SH-SY5Y (cell line): Measurements from ENCODE around the gene TMEM109.

Experiments
- GATA2 ChIP-seq: IDR thresholded peaks from 2 replicates; pipeline ENCODE4 v1.6.1; 2011; ENCODE audit warnings: mild to moderate bottlenecking, low read depth, low read length
- GATA3 ChIP-seq: IDR thresholded peaks from 2 replicates; pipeline ENCODE4 v1.6.1; 2011; ENCODE audit warnings: low read depth, mild to moderate bottlenecking, low read length, moderate library complexity

GRCh38 chr11:60906132-60906972, 7.6 kb upstream of the TMEM109 start, which contains the start of gene PRPF19:
- TF ChIP-seq GATA2 (no peak), GATA3 (no peak)
